ENCODE measurements around the gene SRGAP1. TPM values are rescaled to one million over a fixed set of nuclear protein-coding genes. Genes with fewer than 3 reads are reported as not detected.

Gene SRGAP1
- total RNA-seq, 1 experiment from 2014 or later = 65.0 TPM

GRCh38 chr12:63998584-63998983, 154.1 kb downstream of the SRGAP1 start:
- TF ChIP-seq CTCF (IDR thresholded peaks at IDR 0.05; ENCODE audit: unreplicated experiment) = no peak
- no peak for DNase-seq (ENCODE audit: unreplicated experiment)
- no peaks in the 10 kb centered on the region for H3K27me3 Mint-ChIP-seq (ENCODE audit: insufficient read depth, unreplicated experiment)
- no peak overlapping the region for H3K4me3 Mint-ChIP-seq (ENCODE audit: unreplicated experiment)
- peaks cover 18% of the 10 kb centered on the region for H3K4me1 Mint-ChIP-seq (ENCODE audit: insufficient read depth, unreplicated experiment)
- ChIA-PET CTCF (interaction anchor here (0.6 to 1.3 kb wide), 3 partner anchors 10 to 154 kb away, joined by 3 to 4 read pairs (median 3); partner anchors contain the start of gene SRGAP1), POLR2A (interaction anchor here (0.6 kb wide), 1 partner anchor 80 kb away, joined by 3 read pairs; no protein-coding TSS in a partner anchor)
- H3K27ac Mint-ChIP-seq (ENCODE audit: low read depth, unreplicated experiment) = no peak overlapping the region
- intact Hi-C loops (cut with micrococcal nuclease) = no loop called here
- peaks cover 8% of the 10 kb centered on the region for H3K9me3 Mint-ChIP-seq (ENCODE audit: unreplicated experiment)
- H3K36me3 Mint-ChIP-seq (ENCODE audit: insufficient read depth, unreplicated experiment) = peaks cover 50% of the 10 kb centered on the region
- no TSS peak for BruUV-seq (replicated peaks)

GRCh38 chr12:63999853-64000252, 155.4 kb downstream of the SRGAP1 start:
- Mint-ChIP-seq H3K9me3 (ENCODE audit: unreplicated experiment) (peaks cover 8% of the 10 kb centered on the region), H3K27me3 (ENCODE audit: insufficient read depth, unreplicated experiment) (no peaks in the 10 kb centered on the region), H3K4me3 (ENCODE audit: unreplicated experiment) (no peak overlapping the region), H3K36me3 (ENCODE audit: insufficient read depth, unreplicated experiment) (peaks cover 52% of the 10 kb centered on the region), H3K4me1 (ENCODE audit: insufficient read depth, unreplicated experiment) (peaks cover 18% of the 10 kb centered on the region), H3K27ac (ENCODE audit: low read depth, unreplicated experiment) (peak overlapping the region; percentile 33)
- no TSS peak for BruUV-seq (replicated peaks)
- no peak for DNase-seq (ENCODE audit: unreplicated experiment)
- POLR2A ChIA-PET = interaction anchor here (1.3 kb wide), 1 partner anchor 21 kb away, joined by 3 read pairs; no protein-coding TSS in a partner anchor
- TF ChIP-seq CTCF (IDR thresholded peaks at IDR 0.05; ENCODE audit: unreplicated experiment) = no peak
- CTCF ChIA-PET = no interaction called here
- intact Hi-C loops (cut with micrococcal nuclease) = no loop called here

- H3K9me3 Mint-ChIP-seq (ENCODE audit: unreplicated experiment) = peaks cover 8% of the 10 kb centered on the region
- no peak for DNase-seq (ENCODE audit: unreplicated experiment)
- POLR2A ChIA-PET = interaction anchor here (1.4 to 1.8 kb wide), 2 partner anchors 22 to 156 kb away, joined by 3 to 5 read pairs; partner anchors contain the start of gene SRGAP1
- H3K36me3 Mint-ChIP-seq (ENCODE audit: insufficient read depth, unreplicated experiment) = peaks cover 43% of the 10 kb centered on the region
- H3K4me3 Mint-ChIP-seq (ENCODE audit: unreplicated experiment) = no peak overlapping the region
- no TSS peak for BruUV-seq (replicated peaks)
- intact Hi-C loops (cut with micrococcal nuclease) = no loop called here
- TF ChIP-seq CTCF (IDR thresholded peaks at IDR 0.05; ENCODE audit: unreplicated experiment) = no peak
- peaks cover 10% of the 10 kb centered on the region for H3K4me1 Mint-ChIP-seq (ENCODE audit: insufficient read depth, unreplicated experiment)
- CTCF ChIA-PET = interaction anchor here (0.5 kb wide), 1 partner anchor 22 kb away, joined by 3 read pairs; no protein-coding TSS in a partner anchor
- no peaks in the 10 kb centered on the region for H3K27me3 Mint-ChIP-seq (ENCODE audit: insufficient read depth, unreplicated experiment)
- H3K27ac Mint-ChIP-seq (ENCODE audit: low read depth, unreplicated experiment) = no peak overlapping the region
Measured at GRCh38 chr12:64001439-64001838, 156.9 kb downstream of the SRGAP1 start.

GRCh38 chr12:64004641-64005040, 160.1 kb downstream of the SRGAP1 start:
- Mint-ChIP-seq H3K4me1 (ENCODE audit: insufficient read depth, unreplicated experiment) (peaks cover 4% of the 10 kb centered on the region), H3K4me3 (ENCODE audit: unreplicated experiment) (no peak overlapping the region), H3K27me3 (ENCODE audit: insufficient read depth, unreplicated experiment) (no peaks in the 10 kb centered on the region), H3K27ac (ENCODE audit: low read depth, unreplicated experiment) (no peak overlapping the region), H3K36me3 (ENCODE audit: insufficient read depth, unreplicated experiment) (peaks cover 31% of the 10 kb centered on the region), H3K9me3 (ENCODE audit: unreplicated experiment) (peaks cover 8% of the 10 kb centered on the region)
- intact Hi-C loops (cut with micrococcal nuclease) = no loop called here
- no peak for TF ChIP-seq CTCF (IDR thresholded peaks at IDR 0.05; ENCODE audit: unreplicated experiment)
- POLR2A ChIA-PET = interaction anchor here (1.1 kb wide), 1 partner anchor 30 kb away, joined by 3 read pairs; no protein-coding TSS in a partner anchor
- CTCF ChIA-PET = no interaction called here
- BruUV-seq (replicated peaks) = no TSS peak
- DNase-seq (ENCODE audit: unreplicated experiment) = no peak
